ENCODE data around the gene SCRN1. TPM values are rescaled to one million over a fixed set of nuclear protein-coding genes. Genes with fewer than 3 reads are reported as not detected.

Gene SCRN1
- total RNA-seq, 4 donors from 2014 or later = 63.6 to 105 (median 83.8) TPM

DNA sequence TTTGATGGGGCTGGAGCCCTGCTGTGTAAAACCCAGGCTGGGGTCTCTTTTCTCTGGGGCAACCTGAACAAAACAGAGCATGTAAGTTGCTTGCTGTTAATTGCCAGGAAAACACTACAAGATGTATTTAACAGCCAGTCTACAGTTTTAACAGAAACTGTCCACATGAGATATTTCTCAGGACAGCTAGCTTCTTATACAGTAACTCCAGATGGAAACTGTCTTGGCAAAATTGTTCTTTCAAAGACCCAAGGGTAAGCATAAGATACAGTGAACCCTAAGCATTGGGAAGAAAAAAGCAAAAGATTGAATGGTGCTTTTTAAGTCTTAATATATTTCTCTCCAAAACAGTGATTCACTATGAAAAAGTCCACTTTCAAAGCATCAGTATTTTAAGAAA lies 28.9 kb upstream of the SCRN1 start:
- Histone ChIP-seq H3K27ac (replicated peaks in 1 of 4) (no peak overlapping the region), H3K36me3 (peaks cover 6 to 37% (median 21%) of the 10 kb centered on the region in 4 donors), H3K4me1 (peaks cover 0 to 4% (median 0%) of the 10 kb centered on the region in 4 donors), H3K4me3 (no peak overlapping the region), H3K9me3 (no peaks in the 10 kb centered on the region), H3K27me3 (no peaks in the 10 kb centered on the region)
- TF ChIP-seq EP300 (IDR thresholded peaks at IDR 0.05) (no peak), POLR2AphosphoS5 (IDR thresholded peaks at IDR 0.05) (no peak), POLR2A (IDR thresholded peaks at IDR 0.05; ENCODE audit: low read depth) (no peak)
- TF ChIP-seq, protein P1, sequence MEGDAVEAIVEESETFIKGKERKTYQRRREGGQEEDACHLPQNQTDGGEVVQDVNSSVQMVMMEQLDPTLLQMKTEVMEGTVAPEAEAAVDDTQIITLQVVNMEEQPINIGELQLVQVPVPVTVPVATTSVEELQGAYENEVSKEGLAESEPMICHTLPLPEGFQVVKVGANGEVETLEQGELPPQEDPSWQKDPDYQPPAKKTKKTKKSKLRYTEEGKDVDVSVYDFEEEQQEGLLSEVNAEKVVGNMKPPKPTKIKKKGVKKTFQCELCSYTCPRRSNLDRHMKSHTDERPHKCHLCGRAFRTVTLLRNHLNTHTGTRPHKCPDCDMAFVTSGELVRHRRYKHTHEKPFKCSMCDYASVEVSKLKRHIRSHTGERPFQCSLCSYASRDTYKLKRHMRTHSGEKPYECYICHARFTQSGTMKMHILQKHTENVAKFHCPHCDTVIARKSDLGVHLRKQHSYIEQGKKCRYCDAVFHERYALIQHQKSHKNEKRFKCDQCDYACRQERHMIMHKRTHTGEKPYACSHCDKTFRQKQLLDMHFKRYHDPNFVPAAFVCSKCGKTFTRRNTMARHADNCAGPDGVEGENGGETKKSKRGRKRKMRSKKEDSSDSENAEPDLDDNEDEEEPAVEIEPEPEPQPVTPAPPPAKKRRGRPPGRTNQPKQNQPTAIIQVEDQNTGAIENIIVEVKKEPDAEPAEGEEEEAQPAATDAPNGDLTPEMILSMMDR (IDR thresholded peaks at IDR 0.05) = no peak
- DNase-seq (ENCODE audit: extremely low spot score) = no peak
- intact Hi-C loops (cut with DNase I) = no loop called here

- H3K9me3 ChIP-seq = no peaks in the 10 kb centered on the region
- H3K4me3 ChIP-seq = no peak overlapping the region
- TF ChIP-seq EP300 (IDR thresholded peaks at IDR 0.05) = no peak
- TF ChIP-seq POLR2A (IDR thresholded peaks at IDR 0.05; ENCODE audit: low read depth) = no peak
- TF ChIP-seq, protein P1 (IDR thresholded peaks at IDR 0.05) = no peak
- TF ChIP-seq POLR2AphosphoS5 (IDR thresholded peaks at IDR 0.05) = no peak
- no peaks in the 10 kb centered on the region for H3K4me1 ChIP-seq
- no peak overlapping the region for H3K27ac ChIP-seq (replicated peaks in 1 of 4)
- H3K27me3 ChIP-seq = no peaks in the 10 kb centered on the region
- intact Hi-C loops (cut with DNase I) = no loop called here
- no peak for DNase-seq (ENCODE audit: extremely low spot score)
- 88% methylated on average over 3 of the region's 3 CpGs for WGBS
- H3K36me3 ChIP-seq = peaks cover 6 to 35% (median 18%) of the 10 kb centered on the region in 4 donors
Observed at GRCh38 chr7:30012757-30013156, 23.2 kb upstream of the SCRN1 start.

GRCh38 chr7:30010021-30010420 lies 20.4 kb upstream of the SCRN1 start:
- no peak overlapping the region for H3K27ac ChIP-seq (replicated peaks in 1 of 4)
- TF ChIP-seq POLR2A (IDR thresholded peaks at IDR 0.05; ENCODE audit: low read depth) (no peak), EP300 (IDR thresholded peaks at IDR 0.05) (no peak), POLR2AphosphoS5 (IDR thresholded peaks at IDR 0.05) (no peak)
- TF ChIP-seq, protein P1 (IDR thresholded peaks at IDR 0.05) = no peak
- no peak for DNase-seq (ENCODE audit: extremely low spot score)
- WGBS = 92% methylated on average over 6 of the region's 6 CpGs
- intact Hi-C loops (cut with DNase I) = no loop called here
- H3K27me3 ChIP-seq = no peaks in the 10 kb centered on the region
- no peaks in the 10 kb centered on the region for H3K9me3 ChIP-seq
- H3K4me3 ChIP-seq = no peak overlapping the region
- H3K4me1 ChIP-seq = no peaks in the 10 kb centered on the region
- peaks cover 6 to 20% (median 11%) of the 10 kb centered on the region in 4 donors for H3K36me3 ChIP-seq

GRCh38 chr7:30005464-30005863 lies 15.9 kb upstream of the SCRN1 start:
- WGBS = 59% methylated on average over 3 of the region's 3 CpGs
- TF ChIP-seq POLR2AphosphoS5 (IDR thresholded peaks at IDR 0.05) (no peak), POLR2A (IDR thresholded peaks at IDR 0.05; ENCODE audit: low read depth) (no peak), EP300 (IDR thresholded peaks at IDR 0.05) (no peak)
- TF ChIP-seq, protein P1 (IDR thresholded peaks at IDR 0.05) = no peak
- intact Hi-C loops (cut with DNase I) = no loop called here
- Histone ChIP-seq H3K4me3 (no peak overlapping the region), H3K27me3 (no peaks in the 10 kb centered on the region), H3K27ac (replicated peaks in 1 of 4) (no peak overlapping the region), H3K4me1 (peaks cover 0 to 10% (median 9%) of the 10 kb centered on the region in 4 donors), H3K36me3 (no peaks in the 10 kb centered on the region), H3K9me3 (no peaks in the 10 kb centered on the region)
- no peak for DNase-seq (ENCODE audit: extremely low spot score)

DNA sequence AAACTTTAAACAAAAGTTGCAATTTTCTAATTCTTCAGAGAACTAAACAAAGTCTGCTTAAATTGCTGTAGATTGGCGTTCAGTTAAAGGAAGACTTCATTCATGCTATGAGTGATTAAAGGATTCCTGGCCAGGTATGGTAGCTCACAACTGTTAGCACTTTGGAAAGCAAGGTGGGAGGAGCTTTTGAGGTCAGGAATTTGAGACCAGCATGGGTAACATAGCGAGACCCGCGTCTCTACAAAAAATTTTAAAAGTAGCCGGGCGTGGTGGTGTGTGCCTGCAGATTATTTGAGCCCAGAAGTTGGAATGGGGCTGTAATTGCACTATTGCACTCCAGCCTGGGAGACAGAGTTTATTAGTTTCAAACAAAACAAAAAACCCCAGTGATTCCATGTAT lies 13.5 kb upstream of the SCRN1 start:
- Histone ChIP-seq H3K27me3 (no peaks in the 10 kb centered on the region), H3K4me3 (no peak overlapping the region), H3K27ac (replicated peaks in 1 of 4) (no peak overlapping the region), H3K36me3 (no peaks in the 10 kb centered on the region), H3K4me1 (peaks cover 0 to 10% (median 9%) of the 10 kb centered on the region in 4 donors), H3K9me3 (no peaks in the 10 kb centered on the region)
- intact Hi-C loops (cut with DNase I) = no loop called here
- no peak for DNase-seq (ENCODE audit: extremely low spot score)
- TF ChIP-seq EP300 (IDR thresholded peaks at IDR 0.05) (no peak), POLR2A (IDR thresholded peaks at IDR 0.05; ENCODE audit: low read depth) (no peak), POLR2AphosphoS5 (IDR thresholded peaks at IDR 0.05) (no peak)
- TF ChIP-seq, protein P1 (IDR thresholded peaks at IDR 0.05) = no peak
- WGBS = 86% methylated on average over 6 of the region's 6 CpGs
